ENCODE measurements around the gene CAPN1. TPM values are rescaled to one million over a fixed set of nuclear protein-coding genes. Genes with fewer than 3 reads are reported as not detected.

The CAPN1 gene
- total and polyA plus RNA-seq, 9 of the 15 experiments (the other 6 are each of a cell fraction or from before 2014, with no cell fraction given): 3.5 to 199 (median 61.6) TPM

- TF ChIP-seq RBM14 (IDR thresholded peaks at IDR 0.05; ENCODE audit: borderline replicate concordance, insufficient read depth, low read depth, low read length) (no peak), KAT7 (CRISPR knock-in tag; IDR thresholded peaks at IDR 0.05; ENCODE audit: borderline replicate concordance) (peak; percentile 85; the same call in 1 of the 2 replicates), POLR2G (IDR thresholded peaks at IDR 0.05; ENCODE audit: low read depth, low read length) (peak; percentile 80), POLR2AphosphoS5 (IDR thresholded peaks at IDR 0.05; ENCODE audit: control insufficient read depth, insufficient read depth, low read depth, low read length) (no peak), HNRNPH1 (optimal IDR thresholded peaks at IDR 0.05; ENCODE audit: low read depth, low read length) (no peak), SAP30 (IDR thresholded peaks at IDR 0.05; ENCODE audit: borderline replicate concordance, insufficient read depth, low read depth, low read length, poor library complexity, severe bottlenecking) (peak; percentile 49), BMI1 (IDR thresholded peaks at IDR 0.05; ENCODE audit: low read length) (no peak), SETDB1 (IDR thresholded peaks at IDR 0.05; ENCODE audit: low read length) (no peak), MAX (CRISPR knock-in tag; IDR thresholded peaks at IDR 0.05) (peak; percentile 64), BCL6 (CRISPR knock-in tag; IDR thresholded peaks at IDR 0.05) (no peak), ZNF217 (CRISPR knock-in tag; IDR thresholded peaks at IDR 0.05) (no peak), NR2C1 (IDR thresholded peaks at IDR 0.05) (no peak), NR2C1 (tag; IDR thresholded peaks at IDR 0.05) (no peak), POLR3A (IDR thresholded peaks at IDR 0.05; ENCODE audit: borderline replicate concordance, extremely low read depth, insufficient read depth, insufficient read length) (no peak), MYBL2 (IDR thresholded peaks at IDR 0.05; ENCODE audit: low read depth) (no peak), MYBL2 (CRISPR knock-in tag; IDR thresholded peaks at IDR 0.05; ENCODE audit: borderline replicate concordance) (no peak), YY1 (IDR thresholded peaks at IDR 0.05; ENCODE audit: borderline replicate concordance in 1 of 3, control insufficient read depth in 1 of 3, extremely low read depth in 1 of 3, insufficient read depth in 3 of 3, insufficient read length in 1 of 3, insufficient replicate concordance in 2 of 3, low read depth in 1 of 3, low read length in 2 of 3) (no peak), TRIM25 (IDR thresholded peaks at IDR 0.05; ENCODE audit: borderline replicate concordance) (no peak), AFF4 (CRISPR knock-in tag; IDR thresholded peaks at IDR 0.05) (no peak; the same call in 1 of the 2 replicates), HDAC6 (IDR thresholded peaks at IDR 0.05; ENCODE audit: low read depth, low read length) (no peak), MTA1 (IDR thresholded peaks at IDR 0.05; ENCODE audit: borderline replicate concordance) (no peak), FOXJ2 (tag; IDR thresholded peaks at IDR 0.05) (no peak)
These were observed 705 bp upstream of the CAPN1 start (continued) for GRCh38 chr11:65180877-65181568.

Data from K562 (cell line).